ENCODE measurements around the gene PRM1. TPM values are rescaled to one million over a fixed set of nuclear protein-coding genes. Genes with fewer than 3 reads are reported as not detected.

PRM1 gene
- total RNA-seq, 1 donor from 2014 or later, result not detected

DNA sequence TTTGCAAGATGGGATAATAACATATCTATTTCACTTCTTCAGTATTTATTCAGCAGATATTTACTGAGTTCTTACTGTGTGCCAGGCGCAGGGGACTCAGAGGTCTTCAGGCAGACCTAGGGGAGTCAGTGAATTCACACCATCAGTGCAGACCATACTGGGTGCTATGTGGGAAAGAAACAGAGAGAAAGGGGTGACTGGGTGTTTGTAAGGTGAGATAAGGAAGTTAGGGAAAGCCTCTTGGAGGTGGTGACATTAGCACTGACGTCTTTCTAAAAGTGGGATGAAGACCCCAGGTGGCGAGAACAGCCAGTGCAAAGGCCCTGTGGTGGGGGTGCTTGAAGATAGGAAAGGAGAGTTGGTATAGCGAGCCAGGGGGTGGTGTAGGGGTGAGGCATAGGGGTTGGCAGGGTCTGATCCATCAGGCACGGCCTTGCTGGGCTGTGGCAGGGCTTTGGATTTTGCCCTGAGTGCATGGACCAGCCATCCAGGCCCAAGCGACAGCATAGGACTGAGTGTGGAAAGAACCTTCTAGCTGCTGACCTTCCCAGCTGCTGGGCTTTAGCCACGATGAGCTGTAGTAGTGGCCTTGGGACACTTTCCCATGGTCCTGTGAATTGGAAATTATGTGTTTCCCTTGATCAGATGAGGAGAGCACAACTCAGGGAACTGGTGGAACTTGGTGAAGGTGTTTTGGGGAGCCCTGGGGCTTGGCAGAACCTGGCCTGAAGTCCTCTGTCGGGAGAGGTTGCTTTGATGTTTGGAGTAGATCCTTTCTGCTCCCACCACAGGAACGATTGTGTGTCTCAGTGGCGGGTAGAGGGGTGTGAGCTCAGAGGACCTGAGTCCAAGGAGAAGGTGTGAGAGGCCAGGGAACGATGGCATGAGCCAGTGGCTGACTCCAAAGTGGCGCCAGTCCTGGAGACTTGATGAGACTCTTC lies 21.2 kb downstream of the PRM1 start:
- intact Hi-C loops (cut with DNase I), result loop anchor here (2.0 to 10.0 kb wide), 2 partner anchors 37 to 515 kb away; partner anchors contain the start of gene NUBP1
- no peak for DNase-seq (ENCODE audit: missing footprints)
- no peak for ATAC-seq

- intact Hi-C loops (cut with DNase I), result loop anchor here (2.0 to 10.0 kb wide), 2 partner anchors 38 to 514 kb away; partner anchors contain the start of gene NUBP1
- DNase-seq (ENCODE audit: missing footprints) (peak; percentile 79), ATAC-seq (peak; percentile 12)
Measured at GRCh38 chr16:11258553-11259492, 22.3 kb downstream of the PRM1 start.

DNA sequence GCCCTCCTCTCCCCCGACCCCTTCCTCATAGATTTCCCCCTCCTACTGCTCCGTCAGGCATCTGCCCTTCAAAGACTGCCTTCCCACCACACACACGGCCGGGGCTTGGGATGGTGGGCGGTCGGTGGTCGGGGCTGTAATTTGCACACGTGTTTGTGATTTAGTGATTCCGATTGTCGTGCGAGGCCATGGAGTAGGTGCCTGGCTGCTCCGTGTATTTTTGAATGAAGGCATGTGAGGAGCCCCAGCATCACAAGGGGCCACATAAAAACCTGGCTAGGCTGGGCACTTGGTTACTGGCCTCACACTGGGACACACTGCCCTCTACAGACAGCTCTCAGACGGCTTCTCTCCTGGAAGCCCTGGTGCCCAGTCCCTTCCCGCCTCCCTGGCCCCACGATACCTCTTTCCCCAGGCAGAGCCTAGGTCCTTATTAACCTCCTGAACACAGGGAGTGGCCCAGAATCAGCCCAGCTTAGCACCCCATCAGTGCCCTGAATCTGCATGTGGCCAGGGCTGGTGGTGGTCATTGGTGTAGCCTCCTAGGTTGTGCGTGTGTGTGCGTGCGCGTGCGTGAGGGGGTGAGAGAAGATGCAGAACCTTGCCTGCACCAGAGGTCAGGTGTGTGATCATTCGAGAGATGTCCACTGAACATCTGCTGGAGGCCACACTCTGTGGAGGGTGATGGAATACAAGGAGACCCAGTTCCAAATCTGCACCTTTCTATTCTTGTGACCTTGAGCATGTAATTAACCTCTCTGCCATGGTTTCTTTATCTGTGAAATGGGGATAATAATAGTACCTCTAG lies 23.8 kb downstream of the PRM1 start:
- peak; percentile 80 for DNase-seq (ENCODE audit: missing footprints)
- peak; percentile 67 for ATAC-seq
- intact Hi-C loops (cut with DNase I), result loop anchor here (1.0 to 10.0 kb wide), 2 partner anchors 286 to 513 kb away; partner anchors contain the start of gene NUBP1

GRCh38 chr16:11256661-11257130 lies 24.4 kb downstream of the PRM1 start:
- peak; percentile 47 for ATAC-seq
- peak; percentile 86 for DNase-seq (ENCODE audit: missing footprints)
- intact Hi-C loops (cut with DNase I), result loop anchor here (1.0 to 10.0 kb wide), 3 partner anchors 101 to 512 kb away; partner anchors contain the start of gene NUBP1

DNA sequence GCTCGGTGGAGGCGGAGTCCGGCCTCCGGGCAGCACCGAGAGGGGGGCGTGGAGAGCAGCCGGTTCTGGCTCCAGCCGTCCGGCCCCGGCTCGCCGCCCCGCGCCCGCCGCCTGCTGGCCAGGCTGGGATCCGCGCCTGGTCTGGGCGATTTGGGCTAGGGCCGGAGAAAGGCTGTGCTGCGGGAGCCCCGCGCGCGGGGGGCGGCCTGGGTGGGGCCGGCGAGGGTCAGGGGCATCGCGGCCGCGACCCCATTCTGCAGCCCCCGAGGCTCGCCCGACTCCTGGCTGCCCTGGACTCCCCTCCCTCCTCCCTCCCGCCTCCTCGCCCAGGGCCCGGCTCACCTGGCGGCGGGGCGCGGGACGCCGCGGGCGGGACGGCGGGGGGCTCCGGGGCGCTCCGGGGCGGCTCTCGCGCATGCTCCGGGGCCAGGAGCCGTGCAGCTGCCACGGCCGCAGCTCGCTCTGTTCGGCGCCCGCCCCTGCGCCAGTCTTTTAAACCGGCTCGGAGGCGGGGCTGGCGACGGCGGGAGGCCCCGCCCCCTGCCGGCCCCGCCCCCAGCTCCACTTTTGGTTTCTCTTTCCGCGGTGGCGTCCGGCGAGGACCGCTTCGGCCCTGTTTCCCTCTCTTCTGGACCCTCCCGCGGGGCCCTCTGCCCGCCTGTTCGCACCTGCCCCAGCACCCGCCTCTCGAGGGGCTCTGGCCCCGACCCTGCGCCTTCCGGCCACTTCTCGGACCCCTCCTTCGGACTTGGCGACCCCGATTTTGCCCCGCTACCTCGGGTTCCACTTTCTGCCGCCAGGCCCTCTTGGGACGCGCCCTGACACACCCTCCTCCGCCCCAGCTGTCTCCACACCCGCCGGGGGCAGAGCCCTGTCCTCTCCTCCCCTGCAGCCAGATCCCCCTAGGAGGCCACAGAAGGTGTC lies 25.1 kb downstream of the PRM1 start, which contains the start of gene SOCS1:
Gene SOCS1 (minus strand): TSS at position 468 of the 924 bp plus-strand sequence. CDS start 726 bp downstream, outside the sequence.
- ATAC-seq, result peak; percentile 84
- peak; percentile 92 for DNase-seq (ENCODE audit: missing footprints)
- intact Hi-C loops (cut with DNase I), result loop anchor here (1.0 to 10.0 kb wide), 4 partner anchors 101 to 511 kb away; partner anchors contain the start of gene NUBP1

- intact Hi-C loops (cut with DNase I), result loop anchor here (2.0 to 10.0 kb wide), 3 partner anchors 118 to 510 kb away; partner anchors contain the start of gene NUBP1
- ATAC-seq, result no peak
- DNase-seq (ENCODE audit: missing footprints), result peak; percentile 82
Measured at GRCh38 chr16:11254913-11255736, 26.0 kb downstream of the PRM1 start.

DNA sequence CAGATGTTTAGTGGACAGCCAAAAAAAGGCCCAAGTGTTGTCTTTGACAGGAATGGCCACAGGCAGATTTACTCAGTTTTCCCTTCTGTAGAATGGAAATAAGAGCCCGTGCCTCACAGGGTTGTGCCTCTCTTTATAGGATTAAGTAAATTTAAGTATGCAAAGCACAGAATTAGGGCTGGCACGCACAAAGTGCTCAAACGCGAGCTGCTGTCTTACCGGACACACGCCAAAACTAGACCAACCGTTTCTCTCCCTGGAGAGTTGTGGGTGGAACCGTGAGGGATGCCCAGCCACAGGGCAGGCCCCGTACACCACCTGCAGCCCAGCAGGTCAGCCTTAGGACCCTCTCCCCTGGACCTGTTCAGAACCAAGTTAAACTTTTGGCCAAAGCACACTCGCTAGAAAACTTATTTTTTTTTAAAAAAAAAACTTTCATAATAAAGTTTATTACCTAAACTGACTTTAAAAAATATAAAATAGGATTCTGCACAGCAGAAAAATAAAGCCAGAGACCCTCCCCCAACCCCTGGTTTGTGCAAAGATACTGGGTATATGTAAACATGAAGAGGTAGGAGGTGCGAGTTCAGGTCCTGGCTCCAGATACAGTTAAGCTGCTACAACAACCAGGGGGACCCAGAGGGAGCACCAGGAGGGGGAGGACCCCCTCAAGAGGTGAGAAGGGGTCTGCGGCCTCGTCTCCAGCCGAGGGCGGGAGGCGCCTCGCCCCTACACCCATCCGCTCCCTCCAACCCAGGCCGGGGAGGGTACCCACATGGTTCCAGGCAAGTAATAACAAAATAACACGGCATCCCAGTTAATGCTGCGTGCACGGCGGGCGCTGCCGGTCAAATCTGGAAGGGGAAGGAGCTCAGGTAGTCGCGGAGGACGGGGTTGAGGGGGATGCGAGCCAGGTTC lies 26.9 kb downstream of the PRM1 start:
- intact Hi-C loops (cut with DNase I), result loop anchor here (2.0 to 10.0 kb wide), 3 partner anchors 117 to 509 kb away; partner anchors contain the start of gene NUBP1
- DNase-seq (ENCODE audit: missing footprints) (no peak), ATAC-seq (no peak)

GRCh38 chr16:11253009-11253994 lies 27.8 kb downstream of the PRM1 start:
- intact Hi-C loops (cut with DNase I), result loop anchor here (10.0 kb wide), 1 partner anchor 509 kb away; the partner anchor contains the start of gene NUBP1
- DNase-seq (ENCODE audit: missing footprints), result no peak
- ATAC-seq, result no peak

DNA sequence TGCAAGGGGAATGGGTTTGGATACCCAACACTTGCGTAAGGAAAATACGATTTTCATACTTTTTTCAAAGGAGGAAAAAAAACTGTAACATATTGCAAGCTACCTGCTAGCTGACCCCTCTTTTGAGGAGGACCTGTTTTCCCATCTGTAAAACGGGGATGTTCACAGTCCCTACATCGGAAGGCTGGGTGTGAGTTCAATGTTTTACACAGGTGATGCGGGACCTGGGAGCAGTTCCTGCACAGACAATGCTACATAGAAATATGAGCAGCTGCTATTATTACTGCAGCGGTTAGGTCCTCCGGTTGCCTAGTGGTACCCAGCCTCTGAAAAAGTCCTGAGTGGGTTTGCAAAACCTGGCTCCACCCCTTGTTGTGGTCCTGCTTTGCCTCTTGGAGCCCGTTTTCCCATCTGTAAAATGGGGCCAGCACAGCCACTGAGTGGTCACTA lies 28.6 kb downstream of the PRM1 start:
- intact Hi-C loops (cut with DNase I), result loop anchor here (10.0 kb wide), 1 partner anchor 508 kb away; the partner anchor contains the start of gene NUBP1
- DNase-seq (ENCODE audit: missing footprints) (no peak), ATAC-seq (no peak)

- intact Hi-C loops (cut with DNase I), result loop anchor here (10.0 kb wide), 1 partner anchor 507 kb away; the partner anchor contains the start of gene NUBP1
- DNase-seq (ENCODE audit: missing footprints), result no peak
Measured at GRCh38 chr16:11251525-11252481, 29.3 kb downstream of the PRM1 start.

GRCh38 chr16:11250786-11251524 lies 30.2 kb downstream of the PRM1 start:
- DNase-seq (ENCODE audit: missing footprints), result no peak
- intact Hi-C loops (cut with DNase I), result loop anchor here (10.0 kb wide), 1 partner anchor 506 kb away; the partner anchor contains the start of gene NUBP1
- no peak for ATAC-seq

More at GRCh38 chr16:11251525-11252481, 29.3 kb downstream of the PRM1 start:
- no peak for ATAC-seq

All from Right ventricle myocardium inferior (tissue), 1 donor.